ENCODE results near the gene CHD6.

CHD6 gene

GRCh38 chr20:41622584-41622983, 4.4 kb upstream of the CHD6 start:
- DNase-seq: no peak

GRCh38 chr20:41621971-41622370, 3.8 kb upstream of the CHD6 start:
- no peak for DNase-seq

DNA sequence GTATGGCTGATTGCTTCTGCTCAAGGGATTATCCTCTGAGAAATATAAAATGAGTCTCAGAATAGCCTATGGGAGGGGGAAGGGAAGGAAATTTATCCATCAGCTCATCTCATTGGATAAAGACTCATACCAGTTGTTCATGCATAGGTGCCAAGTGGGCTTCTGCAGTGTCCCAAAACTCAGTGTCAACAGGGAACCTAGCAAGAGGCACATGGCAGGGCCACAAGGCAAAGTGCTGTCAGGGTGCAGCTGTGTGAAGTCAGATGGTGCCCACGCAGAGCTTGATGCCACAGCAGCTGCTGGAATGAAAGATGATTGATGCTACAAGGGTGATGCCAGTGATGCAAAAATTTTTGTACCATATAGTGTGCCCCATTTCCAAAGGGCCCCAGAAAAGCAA, 3.2 kb upstream of the CHD6 start:
- DNase-seq: no peak

- DNase-seq: no peak
These were observed 1.4 kb upstream of the CHD6 start for GRCh38 chr20:41619360-41620100.

DNA sequence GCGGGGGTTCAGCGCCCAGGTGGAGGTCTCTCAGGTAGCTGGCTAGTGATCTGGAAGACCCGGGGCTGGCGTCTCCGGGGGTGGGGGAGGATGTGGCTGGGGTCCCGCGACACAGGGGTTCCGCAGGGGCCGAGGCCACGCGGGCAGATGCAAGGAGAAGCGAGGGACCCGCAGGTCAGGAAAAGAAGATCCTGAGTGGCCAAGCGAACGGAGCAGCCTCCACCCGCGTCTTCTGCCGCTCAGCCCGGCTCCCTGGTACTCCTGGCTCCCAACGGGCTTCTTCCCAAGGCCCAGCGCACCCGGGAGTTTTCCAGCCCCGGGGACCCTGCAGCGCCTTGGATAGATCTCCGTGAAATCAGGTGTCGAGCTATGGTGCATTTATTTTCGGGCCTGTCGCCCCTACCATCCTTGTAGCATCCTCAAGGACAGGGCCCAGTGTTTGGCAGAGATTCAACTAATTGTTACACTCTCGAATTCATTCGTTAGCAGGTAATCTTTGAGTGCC, 682 bp upstream of the CHD6 start:
- DNase-seq: peak; percentile 43

GRCh38 chr20:41617059-41617901, 897 bp downstream of the CHD6 start:
- no peak for DNase-seq

DNA sequence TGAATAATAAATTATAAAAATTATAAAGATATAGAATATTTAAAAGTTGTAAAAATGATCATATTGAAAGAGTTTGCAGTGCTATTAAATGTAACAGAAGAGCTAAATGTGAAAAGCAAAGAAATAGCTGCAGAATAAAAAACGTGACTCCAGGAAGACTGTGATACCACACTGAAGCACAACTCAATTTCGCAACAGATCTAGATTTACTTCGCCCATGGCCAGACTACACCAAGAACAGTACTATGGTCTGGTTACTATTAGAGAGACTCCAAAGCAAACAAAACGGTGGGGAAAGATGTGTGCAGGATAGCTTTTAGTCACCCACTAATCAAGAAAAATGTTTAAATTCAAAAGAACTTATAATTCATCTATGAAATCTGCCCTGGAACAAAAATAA, 1.9 kb downstream of the CHD6 start:
- DNase-seq: peak; percentile 50

DNA sequence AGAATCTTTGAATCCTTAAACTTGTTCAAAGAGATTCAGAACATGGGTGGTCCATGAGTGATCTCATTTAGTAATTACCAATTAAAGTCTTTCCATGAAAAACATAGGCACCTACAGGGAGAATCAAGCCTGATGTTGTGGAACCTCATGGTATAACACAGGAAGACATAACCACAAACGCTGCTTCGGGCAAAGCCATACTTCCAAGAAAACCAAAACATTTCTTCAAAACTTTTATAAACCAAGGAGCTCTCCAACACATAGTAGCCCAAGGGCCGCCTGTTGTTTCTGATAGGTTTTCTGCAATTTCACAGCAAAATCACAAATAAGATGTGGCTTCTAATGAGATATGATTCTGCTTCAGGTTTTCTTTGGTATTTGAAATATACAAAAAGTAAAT, 2.5 kb downstream of the CHD6 start:
- no peak for DNase-seq

- DNase-seq: no peak
These were observed 3.1 kb downstream of the CHD6 start for GRCh38 chr20:41615110-41615509.

DNA sequence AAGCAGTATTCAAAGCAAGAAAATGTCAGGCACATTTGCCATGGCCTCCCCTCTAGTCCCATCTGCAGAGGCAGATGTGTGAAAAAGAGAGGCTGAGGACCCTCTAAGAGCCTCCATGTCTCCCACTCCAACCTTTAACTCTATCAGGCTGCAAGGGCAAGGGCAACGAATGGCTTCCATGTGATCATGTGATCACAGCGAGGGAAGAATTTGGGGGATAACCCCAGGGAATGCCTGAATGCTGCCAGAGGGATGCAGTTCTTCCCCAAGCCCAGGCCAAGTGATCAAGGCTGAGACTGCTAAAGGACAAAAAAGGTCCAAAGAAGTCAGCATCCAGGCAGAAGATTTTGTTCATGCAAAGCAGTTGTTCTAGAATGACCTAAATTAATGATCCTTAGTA, 4.9 kb downstream of the CHD6 start:
- no peak for DNase-seq

GRCh38 chr20:41609474-41609873, 8.7 kb downstream of the CHD6 start:
- no peak for DNase-seq

- DNase-seq: no peak
These were observed 9.6 kb downstream of the CHD6 start for GRCh38 chr20:41608606-41609005.

GRCh38 chr20:41607791-41608190, 10.4 kb downstream of the CHD6 start:
- DNase-seq: no peak

- no peak for DNase-seq
These were observed 14.2 kb downstream of the CHD6 start for GRCh38 chr20:41604002-41604401.

DNA sequence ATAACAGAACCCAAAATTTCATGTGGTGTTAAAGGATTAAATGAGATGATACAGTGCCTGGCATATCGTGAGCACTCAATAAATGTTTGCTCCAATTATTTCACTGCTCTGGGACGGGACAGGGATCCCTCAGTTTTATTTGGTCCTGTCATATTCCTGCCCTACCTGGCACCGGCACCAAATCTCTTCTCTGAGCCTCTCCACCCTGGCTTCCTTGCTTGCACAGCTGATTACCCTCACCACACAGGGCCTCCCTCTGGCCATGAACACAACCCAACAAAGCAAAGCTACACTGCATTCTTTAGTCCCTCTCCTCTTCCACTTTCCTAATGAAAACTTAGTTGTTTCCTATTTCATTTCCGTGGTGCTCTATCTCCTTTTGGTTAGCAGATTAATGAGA, 16.4 kb downstream of the CHD6 start:
- DNase-seq: no peak

- DNase-seq: no peak
These were observed 17.1 kb downstream of the CHD6 start for GRCh38 chr20:41600926-41601631.

DNA sequence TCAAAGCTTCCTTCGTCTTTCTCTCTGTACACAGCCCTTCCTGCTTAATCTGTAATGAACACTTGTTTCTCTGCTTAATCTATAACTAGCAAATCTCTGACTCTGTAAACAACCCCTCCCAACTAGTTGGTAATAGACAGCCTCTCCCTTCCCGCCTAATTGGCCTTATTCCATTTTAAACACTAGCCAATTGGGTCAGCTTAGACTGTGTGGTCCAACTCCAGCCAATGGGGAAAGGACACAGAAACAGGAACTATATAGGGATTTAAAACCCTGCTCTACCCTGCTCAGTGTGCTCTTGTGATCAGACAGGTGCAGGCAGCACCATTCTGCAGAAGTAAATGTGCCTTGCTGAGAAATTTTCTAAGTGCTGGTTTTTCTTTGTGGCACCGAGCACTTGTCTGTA, 18.5 kb downstream of the CHD6 start:
- no peak for DNase-seq

DNA sequence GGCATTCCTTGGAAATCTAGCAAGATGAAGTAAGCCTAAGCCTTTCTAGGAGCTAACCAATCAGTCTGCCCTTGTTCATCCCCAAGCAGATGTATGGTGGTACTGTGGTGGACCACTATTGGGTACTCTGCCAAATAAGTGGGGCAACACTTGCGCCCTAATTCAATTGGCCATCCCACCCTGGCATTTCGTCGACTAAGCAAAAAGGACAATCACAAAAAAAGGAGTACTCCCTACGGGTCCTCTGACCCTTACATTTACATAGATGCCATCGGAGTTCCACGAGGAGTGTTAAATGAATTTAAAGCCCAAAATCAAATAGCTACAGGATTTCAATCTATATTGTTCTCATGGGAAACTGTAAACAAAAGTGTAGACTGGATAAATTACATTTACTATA, 19.5 kb downstream of the CHD6 start:
- no peak for DNase-seq

DNA sequence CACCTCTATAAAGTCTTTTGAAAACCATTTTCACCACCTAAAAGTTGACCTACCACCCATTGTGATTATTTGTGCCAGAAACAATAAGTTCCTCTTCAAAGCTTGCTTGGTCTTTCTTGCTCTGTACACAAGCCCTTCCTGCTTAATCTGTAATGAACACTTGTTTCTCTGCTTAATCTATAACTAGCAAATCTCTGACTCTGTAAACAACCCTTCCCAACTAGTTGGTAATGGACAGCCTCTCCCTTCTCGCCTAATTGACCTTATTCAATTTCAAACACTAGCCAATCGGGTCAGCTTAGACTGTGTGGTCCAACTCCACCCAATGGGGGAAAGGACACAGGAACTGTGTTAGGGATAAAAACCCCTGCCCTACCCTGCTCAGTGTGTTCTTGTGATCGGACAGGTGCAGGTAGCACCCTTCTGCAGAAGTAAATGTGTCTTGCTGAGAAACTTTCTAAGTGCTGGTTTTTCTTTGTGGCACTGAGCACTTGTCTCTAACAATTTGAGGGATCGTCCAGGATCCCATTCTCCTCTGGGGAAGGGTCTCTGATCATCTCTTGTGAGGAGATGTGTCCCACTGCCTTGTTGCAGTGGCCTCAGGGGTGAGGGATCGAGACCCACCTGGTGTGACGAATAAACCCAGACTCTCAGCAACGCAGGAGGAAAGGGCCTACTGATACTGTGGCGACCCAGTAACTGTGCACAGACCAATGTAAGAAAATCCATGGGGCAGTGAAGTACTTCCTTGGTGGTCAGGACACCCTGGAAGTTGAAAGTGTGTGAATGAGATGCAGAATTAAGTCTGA, 23.5 kb downstream of the CHD6 start:
- no peak for DNase-seq

- no peak for DNase-seq
These were observed 25.5 kb downstream of the CHD6 start for GRCh38 chr20:41592516-41593216.

DNA sequence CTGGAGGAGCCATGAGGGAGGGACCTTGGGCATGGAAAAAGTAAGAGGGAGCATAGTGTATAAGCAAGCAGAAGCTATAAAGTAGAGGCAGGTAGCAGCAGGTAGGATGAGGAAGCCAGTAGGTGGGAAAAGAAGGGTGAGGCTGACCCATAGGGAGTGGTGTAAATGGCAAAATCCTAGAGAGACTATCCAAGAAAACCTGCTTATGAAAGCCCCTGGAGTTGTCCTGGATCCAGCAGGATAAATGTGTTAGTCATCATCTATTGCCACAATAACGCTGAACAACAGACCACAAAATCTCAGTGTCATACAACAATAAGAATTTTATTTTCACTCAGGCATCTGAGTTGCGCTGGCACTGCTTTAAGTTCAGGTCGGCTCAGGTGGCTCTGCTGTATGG, 30.2 kb downstream of the CHD6 start:
- no peak for DNase-seq

DNA sequence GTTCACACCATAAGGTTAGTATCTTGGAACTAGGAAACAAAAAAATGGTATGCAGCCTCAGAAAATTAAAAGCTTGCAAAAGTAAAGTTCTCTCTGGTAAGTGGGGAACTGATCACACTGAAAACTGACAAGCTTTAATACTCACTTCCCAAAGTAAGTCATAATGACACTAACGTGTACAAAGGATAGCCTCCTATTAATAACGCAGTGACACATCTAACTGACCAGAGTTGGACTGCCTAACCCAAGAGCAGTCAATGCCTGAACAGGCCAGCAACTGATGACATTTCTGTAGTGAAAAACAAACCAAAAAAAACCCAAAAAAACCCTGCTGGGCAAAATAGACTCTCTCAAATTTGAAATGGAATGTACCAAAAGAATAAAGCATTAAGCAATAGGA, 30.7 kb downstream of the CHD6 start:
- no peak for DNase-seq
